UCSD-AML1 (cell line): ENCODE measurements around the gene UQCRQ.
"Not testable (repeated sequence)": the region's sequence is repeated elsewhere in the genome, so short reads cannot be mapped to it uniquely, and the experiment has no call there.

Source experiments
- DNase-seq: peaks from one replicate; lab custom pipeline; 2025; ENCODE audit not compliant: unreplicated experiment; lab: John Stamatoyannopoulos, UW

The UQCRQ gene

DNA sequence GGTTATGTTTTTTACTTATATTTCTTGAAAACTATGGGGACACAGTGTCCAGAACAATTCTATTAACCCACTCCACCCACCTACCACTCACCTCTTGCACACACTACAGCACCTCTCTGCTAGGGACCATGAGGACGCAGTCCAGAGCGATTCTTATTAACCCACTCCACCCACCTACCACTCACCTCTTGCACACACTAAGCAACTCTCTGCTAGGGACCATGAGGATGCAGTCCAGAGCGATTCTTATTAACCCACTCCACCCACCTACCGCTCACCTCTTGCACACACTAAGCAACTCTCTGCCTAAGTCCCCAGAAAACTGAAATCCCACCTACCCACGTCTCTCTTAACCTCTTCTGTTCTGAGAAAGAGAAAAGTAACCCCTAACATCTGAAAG lies 33.8 kb upstream of the UQCRQ start:
- no peak for DNase-seq

DNA sequence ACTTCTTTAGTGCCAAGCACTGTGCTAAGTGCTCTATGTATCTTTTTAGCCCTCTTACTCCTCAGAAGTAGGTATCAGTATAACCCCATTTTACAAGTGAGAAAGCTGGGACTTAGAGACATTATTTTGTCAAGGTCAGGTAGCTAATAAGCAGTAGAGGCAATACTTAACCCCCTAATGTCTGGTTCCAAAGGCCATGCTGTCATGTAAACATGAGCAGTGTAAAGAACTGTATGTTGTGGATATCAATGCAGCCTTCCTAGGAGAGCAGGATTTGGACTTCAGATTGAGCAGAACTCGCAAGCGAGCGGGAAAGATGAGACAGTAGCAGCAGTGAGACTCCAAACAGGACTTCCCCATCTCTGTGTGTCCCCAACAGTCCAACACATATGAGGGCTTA lies 32.4 kb upstream of the UQCRQ start:
- DNase-seq: no peak

DNA sequence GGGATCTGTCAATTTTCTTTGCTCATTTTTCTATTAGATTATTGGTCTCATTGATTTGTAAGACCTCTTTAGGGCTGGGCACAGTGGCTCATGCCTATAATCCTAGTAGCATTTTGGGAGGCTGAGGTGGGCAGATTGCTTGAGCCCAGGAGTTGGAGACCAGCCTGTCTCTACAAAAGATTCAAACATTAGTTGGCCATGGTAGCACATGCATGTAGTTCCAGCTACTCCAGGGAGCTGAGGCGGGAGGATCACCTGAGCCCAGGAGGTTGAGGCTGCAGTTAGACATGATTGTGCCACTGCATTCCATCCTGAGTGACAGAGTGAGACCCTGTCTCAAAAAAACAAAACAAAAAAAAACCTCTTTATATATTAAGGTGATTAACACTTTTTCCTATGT lies 29.6 kb upstream of the UQCRQ start:
- no peak for DNase-seq

DNA sequence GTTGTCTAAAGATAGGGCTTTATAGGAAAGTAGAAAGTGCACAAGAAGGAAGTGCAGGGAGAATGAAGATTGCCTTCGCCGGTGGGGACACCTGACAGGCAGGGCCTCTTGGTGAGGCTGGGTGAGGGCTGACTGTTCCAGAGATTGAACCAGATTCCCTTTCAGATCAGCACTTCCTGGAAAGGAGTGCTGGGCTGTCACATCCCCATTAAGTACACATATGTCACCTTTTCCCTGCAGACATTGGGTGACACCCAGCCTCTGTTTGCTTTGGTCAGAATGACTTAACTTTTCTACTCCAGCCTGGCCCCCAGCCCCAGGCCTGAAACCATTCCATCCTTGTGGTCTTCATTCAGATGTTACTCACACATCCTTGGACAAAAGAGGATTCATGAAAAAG lies 28.6 kb upstream of the UQCRQ start:
- DNase-seq: no peak

DNA sequence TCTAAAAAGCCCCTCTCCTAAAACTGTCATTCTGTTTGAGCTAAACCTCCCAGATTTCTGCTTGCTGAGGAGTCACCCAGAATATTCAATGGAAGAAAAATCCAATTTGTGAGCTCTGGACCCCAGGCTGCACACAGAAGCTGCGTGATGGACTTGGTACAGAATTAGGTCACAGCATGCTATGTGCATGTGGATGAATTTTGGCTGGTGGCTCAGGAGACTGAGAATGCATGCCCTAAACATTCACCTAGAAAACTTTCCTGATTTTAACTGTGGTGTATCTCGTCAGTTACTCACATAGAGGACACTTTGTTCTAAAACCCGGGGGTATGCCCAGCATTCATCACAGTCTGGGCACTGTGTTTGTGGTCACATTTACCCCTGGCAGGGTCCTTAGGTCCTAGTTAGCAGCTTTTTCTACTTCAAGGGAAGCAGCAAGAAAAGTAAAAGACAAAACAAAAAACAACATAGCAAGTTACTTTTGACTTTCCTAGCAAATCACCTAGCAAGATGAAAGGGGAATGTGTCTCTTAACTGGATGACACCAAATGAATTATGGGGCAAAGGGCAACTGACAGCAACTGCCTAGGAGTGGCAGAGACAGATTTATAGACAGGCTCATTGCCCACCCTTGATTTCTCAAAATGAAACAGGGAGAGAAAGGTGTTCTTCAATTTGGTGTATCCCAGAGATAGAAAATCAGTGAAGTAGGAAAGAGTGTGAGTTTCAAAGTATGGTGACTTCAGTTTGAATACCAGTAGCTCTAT lies 27.7 kb upstream of the UQCRQ start:
- no peak for DNase-seq

DNA sequence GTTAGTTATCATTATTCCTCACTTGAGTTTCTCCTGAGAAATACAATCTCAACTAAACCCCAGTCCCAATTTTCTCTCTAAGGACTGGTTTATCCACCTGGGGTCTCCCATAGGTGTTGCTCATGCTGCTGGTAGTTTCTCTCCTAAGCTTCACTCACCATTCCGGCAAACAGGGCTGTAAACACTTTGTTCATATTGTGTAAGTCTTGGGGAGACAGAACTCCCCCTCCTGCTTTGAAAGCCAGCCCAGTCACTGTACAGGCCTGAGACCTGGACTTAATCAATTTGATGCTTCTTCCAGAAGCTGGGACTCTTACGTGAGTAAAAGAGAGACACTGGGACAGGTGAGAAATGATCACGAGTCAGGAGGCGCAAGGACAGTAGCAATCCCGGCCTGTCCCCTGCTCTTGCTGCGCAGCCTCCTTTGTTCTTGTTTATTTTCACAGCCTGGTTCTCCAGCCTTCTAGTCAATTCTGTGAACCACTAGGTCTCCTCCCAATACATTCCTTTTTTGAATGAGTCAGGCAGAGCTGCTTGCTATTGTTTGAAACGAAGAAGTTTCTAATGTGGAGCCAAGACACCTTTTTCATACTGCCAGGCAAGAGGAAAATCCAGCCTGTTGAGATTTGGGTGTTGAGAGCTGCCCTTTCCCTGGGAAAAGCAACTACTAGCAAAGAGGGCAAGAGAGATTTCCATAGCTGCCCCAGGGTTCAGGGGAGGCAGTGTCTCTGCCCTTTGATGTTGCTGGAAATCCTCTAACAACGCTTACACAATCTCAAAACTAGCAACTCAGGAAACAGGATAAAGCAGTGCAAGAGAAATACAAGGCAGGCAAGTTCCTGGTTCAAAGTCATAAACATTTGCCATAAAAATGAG lies 26.8 kb upstream of the UQCRQ start:
- DNase-seq: no peak

DNA sequence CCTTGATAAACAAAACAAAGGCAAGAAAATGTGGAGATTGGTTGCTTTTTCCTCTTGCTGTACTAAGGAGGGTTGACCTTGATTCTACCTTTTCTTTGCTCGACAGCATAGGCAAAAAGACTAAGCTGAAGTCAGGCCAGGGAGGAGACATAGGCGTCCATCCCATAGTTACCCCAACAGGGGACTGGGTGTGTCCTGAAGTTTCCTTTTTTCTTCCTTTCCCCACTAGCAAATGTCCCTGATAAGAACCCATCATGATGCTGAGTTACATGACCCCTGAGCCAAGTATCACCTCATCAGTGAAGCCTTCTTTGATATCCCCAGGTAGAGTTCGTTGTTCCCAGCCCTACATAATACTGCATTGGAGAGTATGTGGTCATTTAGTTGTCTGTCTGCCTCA lies 26.1 kb upstream of the UQCRQ start:
- no peak for DNase-seq

DNA sequence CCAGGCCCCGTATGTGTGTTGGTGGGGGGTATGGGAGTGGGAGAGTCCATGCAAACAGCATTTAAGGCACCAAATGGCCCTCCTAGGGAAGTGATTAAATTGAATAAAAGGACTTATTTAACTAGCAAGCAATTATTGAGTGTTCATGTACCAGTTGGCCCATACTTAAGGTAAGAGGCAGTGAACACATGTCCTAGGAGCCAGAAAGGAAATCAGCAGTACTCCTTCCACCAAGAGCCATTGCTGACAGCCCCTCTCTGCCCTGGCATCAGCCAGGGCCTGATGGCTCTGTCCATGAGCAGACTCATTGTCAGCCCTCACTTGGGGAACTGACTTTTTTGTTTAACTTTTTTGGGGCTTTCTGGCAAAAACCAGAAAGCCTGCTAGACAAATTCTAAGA lies 25.5 kb upstream of the UQCRQ start:
- no peak for DNase-seq

DNA sequence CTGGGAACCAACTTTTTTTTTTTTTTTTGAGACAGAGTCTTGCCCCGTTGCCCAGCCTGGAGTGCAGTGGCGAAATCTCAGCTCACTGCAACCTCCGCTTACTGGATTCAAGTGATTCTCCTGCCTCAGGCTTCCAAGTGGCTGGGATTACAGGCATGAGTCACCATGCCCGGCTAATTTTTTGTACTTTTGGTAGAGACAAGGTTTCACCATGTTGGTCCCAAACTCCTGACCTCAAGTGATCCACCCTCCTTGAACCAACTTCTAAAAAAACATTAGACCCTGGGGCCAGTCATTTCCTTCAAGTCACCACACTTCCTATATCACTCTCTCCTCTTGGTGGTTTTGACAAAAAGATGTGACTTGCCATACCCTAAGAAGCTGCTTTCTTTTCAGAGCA lies 25.1 kb upstream of the UQCRQ start:
- no peak for DNase-seq

DNA sequence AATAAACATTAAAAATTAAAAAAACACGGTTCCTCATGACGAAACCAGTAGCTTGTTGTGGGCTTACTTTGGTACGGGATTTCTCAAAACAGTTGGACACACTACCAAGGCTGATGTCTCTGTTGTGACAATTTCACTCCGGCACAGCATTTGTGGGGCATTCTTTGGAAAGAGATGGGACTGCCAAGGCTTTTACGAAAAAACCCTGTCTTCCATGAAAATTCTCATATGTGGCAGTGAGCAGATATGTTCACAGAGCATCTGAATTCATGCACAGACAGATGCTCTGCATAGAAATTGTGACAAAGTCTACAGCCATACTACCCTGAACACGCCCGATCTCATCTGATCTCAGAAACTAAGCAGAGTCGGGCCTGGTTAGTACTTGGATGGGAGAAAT lies 18.2 kb upstream of the UQCRQ start:
- DNase-seq: no peak

DNA sequence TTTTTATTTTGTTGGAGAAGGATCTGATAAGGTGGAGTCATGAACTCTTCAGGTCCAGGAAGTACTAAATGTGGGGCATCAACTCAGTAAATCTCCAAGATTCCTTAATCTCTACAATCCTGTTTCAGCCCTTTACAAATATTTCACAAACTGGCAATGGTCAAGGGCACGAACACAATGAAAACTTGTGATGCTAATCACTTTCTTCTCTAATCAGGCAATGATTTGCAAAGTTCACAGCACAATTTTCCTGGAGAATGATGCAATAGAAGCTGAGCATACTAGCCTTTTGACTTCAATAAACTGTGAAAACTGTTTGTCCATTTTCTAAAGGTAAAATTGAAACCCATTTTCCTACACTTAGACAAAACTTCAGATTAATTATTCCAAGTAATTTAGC lies 17.1 kb upstream of the UQCRQ start:
- no peak for DNase-seq

DNA sequence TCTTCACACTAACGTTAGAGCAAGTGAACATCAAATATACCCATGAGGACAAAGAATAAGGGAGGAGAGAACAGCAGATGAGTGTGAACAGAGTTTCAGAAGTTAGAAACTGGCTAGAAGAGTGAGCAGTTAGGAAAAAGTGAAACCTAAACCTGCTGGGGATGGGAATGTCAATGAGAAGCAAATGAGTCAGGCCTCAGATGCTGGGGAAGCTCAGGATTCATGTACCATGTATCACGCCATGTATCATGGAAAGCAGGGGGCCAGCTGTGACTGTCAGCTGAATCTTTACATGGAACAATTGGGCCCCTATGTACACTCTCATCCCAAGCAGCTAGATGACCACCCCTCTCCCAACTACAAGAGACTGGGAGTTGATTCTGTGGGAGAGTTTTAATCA lies 16.4 kb upstream of the UQCRQ start:
- DNase-seq: no peak

DNA sequence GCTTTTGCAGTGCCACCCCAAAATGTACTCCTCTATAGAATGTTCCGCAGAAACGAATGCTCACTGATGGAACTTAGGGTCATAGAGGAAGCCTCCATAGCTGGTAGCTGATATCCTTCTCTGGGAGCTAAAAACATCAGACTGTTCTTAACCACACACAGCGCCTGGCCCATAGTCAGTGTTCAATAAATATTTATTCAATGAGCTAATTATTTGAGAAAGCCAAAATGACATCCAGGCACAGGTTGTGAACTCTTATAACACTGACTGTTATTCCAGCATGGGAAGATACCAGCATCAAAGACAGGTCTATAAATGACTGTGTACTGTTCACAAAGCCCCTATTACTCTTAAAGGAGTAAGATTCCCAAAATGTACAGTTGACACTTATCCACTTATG lies 13.1 kb upstream of the UQCRQ start:
- no peak for DNase-seq

DNA sequence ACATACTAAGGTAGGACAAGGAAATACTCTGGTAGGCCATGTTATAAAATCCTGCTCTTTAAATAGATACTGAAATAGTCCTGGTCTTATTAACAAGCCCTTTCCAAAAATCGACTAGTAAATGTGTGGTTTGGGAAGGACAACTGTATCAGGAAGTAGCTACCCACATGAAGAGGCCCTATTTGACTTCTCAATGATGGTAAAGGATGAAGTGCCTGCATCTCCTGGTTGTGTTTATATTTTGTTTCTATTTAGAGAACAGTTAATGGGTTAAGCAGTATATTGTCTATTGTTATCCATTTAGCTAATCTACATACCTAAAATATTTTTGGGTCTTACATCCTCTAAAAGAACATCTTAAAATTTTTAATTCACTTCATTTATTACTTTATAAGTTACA lies 12.7 kb upstream of the UQCRQ start:
- no peak for DNase-seq

DNA sequence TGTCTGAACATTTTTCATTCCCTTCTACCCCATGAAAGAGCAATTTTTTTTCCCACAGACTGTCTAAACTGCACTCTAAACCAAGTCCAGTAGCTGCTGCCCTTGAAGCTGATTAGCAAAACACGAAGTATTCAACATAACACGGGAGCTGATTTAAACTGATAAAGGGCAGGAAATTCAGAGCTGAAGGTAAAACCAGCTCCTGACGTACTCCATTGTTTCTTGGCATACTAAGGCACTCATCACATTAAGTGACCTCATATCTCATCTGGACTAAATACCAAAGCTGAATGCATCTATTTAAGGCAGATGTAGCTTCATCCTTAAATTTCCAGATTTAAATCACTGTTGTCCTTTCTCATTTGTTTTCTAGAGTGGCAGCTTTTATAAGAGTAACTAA lies 12.1 kb upstream of the UQCRQ start:
- DNase-seq: no peak

DNA sequence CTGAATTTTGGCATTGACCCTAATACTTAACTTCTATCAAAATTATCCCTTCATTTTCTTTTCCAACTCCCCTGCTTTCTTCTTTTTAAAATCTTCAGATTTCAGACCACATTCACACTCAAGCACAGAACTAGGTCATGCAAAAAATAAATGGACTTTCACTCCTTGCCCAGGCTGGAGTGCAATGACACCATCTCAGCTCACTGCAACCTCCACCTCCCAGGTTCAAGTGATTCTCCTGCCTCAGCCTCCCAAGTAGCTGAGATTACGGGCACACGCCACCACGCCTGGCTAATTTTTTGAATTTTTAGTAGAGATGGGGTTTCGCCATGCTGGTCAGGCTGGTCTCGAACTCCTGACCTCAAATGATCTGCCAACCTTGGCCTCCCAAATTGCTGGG lies 11.4 kb upstream of the UQCRQ start:
- not testable (repeated sequence) for DNase-seq

DNA sequence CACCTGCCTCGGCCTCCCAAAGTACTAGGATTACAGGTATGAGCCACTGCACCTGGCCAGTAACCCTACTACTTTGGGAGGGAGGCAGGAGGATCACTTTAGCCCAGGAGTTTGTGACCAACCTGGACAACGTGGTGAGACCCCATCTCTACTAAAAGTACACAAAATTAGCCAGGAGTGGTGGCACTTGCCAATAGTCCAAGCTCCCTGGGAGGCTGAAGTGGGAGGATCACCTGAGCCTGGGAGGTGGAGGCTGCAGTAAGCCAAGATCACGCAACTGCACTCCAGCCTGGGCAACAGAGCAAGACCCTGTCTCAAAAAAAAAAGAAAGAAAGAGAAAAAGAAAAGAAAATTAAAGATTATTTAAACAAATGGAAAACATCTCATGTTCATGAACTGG lies 10.4 kb upstream of the UQCRQ start:
- DNase-seq: no peak

DNA sequence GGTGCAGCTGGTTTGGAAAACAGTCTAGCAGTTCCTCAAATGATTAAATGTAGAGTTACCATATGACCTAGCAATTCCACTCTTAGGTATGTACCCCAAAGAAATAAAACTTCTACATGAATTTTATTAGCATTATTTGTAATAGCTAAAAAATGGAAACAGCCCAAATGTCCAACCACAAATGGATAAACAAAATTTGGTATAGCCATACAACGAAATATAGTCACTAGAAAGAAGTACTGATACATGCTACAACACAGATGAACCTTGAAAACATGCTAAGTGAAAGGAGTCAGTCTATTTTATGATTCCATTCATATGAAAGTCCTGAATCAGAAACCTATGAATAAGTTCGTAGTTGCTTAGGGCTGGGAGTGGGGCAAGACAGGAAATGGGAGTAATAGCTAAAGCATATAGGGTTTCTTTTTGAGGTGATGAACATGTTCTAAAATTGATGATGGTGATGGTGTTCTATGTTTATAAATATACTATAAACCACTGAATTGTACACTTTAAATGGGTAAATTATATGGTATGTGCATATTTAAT lies 6.5 kb upstream of the UQCRQ start:
- DNase-seq: no peak

DNA sequence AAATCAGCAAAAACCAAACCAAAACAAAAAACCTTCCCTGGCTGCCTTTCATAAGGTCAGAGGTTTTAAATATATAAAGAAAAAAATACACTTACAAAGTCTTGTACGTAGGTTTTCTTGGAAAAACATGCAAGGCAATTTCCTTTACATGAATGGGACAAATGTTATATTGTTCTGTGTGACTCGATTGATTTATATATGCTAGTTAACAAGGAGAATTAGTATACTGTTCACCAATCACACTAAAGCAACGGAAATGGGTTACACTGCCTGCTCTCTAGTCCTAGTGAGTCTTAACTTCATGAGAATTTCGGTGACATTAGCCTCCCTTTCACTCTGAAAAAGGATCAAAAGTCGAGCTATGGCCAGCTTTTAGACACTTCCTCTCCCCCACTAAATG lies 5.7 kb upstream of the UQCRQ start:
- no peak for DNase-seq

DNA sequence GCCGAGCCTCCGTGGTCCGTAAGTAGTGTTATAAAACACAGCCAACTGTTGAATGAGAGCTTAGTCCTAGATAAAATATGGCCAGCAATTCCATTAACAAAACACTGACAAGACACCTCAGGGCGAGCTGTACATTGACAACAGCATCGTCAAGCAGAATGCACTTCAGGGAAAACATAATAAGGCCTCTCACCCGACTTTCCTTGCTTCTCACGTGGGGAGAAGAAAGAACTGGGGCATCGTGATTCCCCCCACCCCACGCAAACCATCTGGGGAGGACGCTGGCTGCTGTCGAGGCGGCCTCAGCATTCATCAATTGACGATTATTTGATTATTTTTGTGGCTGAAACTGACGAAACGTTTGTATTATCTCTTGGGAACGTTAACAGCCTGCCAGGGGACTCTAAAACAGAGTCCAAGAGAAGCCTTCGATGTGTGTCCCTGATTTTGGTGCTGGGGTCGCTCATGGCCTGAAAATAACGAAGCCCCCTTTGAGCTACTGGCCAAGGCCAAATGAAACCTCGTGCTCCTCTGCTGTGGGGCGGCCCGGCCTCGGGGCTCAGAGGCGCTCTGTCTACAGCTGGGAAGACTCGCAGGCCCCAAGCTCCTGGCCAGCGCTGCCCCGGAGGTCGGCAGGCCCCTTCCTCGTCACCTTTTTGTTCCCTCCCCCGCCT lies 637 bp upstream of the UQCRQ start:
- DNase-seq: no peak

DNA sequence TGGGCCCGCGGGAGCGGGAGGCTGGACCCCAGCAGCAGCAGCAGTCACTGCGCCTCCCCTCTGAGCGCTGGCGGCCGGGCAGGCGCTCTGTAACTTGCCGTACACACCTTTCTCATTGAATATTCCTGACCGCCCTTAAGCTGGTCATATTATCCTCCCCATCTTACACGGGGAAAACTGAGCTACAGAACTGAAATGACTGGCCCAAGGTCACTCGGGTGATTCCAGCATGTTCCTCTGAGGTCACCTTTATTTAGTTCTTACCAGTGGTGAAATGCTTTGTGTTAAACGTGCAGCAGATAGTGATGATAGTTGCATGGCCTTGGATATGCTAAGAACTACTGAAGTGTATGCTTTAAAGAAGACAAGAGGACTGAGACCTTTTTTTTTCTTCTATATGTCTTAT lies 607 bp downstream of the UQCRQ start:
- no peak for DNase-seq

DNA sequence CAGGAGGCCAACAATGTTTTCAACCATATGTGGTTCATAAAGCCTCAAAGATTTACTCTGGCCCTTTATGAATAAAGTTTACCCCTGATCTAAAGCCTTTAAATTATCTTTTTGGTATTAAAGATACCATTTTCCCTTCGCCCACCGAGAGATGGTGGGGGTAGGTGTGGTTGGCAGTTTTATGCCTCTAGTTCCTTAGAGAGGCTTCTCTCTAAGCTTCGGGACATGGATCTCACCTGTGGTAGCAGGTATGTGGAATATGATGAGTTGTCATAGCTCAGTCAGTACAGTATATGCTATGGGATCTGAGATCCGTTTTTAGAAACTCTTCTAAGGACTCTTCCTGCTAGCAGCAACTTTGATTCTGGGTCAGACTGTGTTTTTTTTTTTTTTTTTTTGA lies 2.3 kb downstream of the UQCRQ start:
- DNase-seq: no peak
